H1 (cell line): ENCODE data around the gene GLI1. TPM values are rescaled to one million over a fixed set of nuclear protein-coding genes. Genes with fewer than 3 reads are reported as not detected.

Experiments
- GABPA ChIP-seq: IDR thresholded peaks from 2 replicates; pipeline ENCODE4 v1.6.1; 2011; ENCODE audit warnings: mild to moderate bottlenecking, low read length, moderate library complexity, borderline replicate concordance; ENCODE audit not compliant: insufficient read depth
- POLR2A ChIP-seq, 2 experiments: IDR thresholded peaks; 1 replicate in 1 of 2; 2 replicates in 1 of 2; pipeline ENCODE4 v1.6.1; 2011; ENCODE audit warnings: low read depth in 2 of 2, low read length in 2 of 2, mild to moderate bottlenecking in 2 of 2; ENCODE audit errors: control extremely low read depth in 1 of 2
- RBBP5 ChIP-seq: IDR thresholded peaks from 2 replicates; pipeline ENCODE4 v1.7.1; 2012; ENCODE audit warnings: low read depth, mild to moderate bottlenecking, inconsistent platforms, low read length, moderate library complexity, borderline replicate concordance
- SAP30 ChIP-seq: fragments of 300-600 bp; sonication (generic); IDR thresholded peaks from 2 replicates; pipeline ENCODE4 v1.7.1; 2012; ENCODE audit warnings: low read length, moderate library complexity, mild to moderate bottlenecking, inconsistent platforms; ENCODE audit not compliant: insufficient read depth, insufficient replicate concordance
- SP1 ChIP-seq: IDR thresholded peaks from 2 replicates; pipeline ENCODE4 v1.6.1; 2011; ENCODE audit warnings: low read depth, low read length
- SRF ChIP-seq: IDR thresholded peaks from 2 replicates; pipeline ENCODE4 v1.6.1; 2011; ENCODE audit warnings: mild to moderate bottlenecking, low read depth, low read length, moderate library complexity
- polyA plus RNA-seq, 7 experiments: library from polyadenylated mRNA; depleted of rRNA in 3 of 7; stranded (reverse) in 5 of 7; unstranded in 2 of 7; fragments of >200 nt in 5 of 7; fragments of 200-250 nt in 2 of 7; gene quantifications; 1 replicate in 5 of 7; 2 replicates in 1 of 7; 4 replicates in 1 of 7; pipeline versions ENCODE4 v1.2.1 to v1.2.3, GENCODE V29; 2011 to 2013; ENCODE audit warnings: missing spikeins in 2 of 7, mixed read lengths in 2 of 7
- total RNA-seq: library from RNA; stranded (reverse); fragmentation: NEBNext Ultra II Directional; extraction: Animal tissue kit (Norgen Biotek cat#: 25700); gene quantifications from 2 replicates; pipeline ENCODE4 v1.2.1, GENCODE V29; 2021

The GLI1 gene
- total and polyA plus RNA-seq, 2 of the 8 experiments (the other 6 are each of a cell fraction or from before 2014, with no cell fraction given), result 23.5 to 25.3 TPM

- no peak for TF ChIP-seq SAP30
- no peak for TF ChIP-seq GABPA
- TF ChIP-seq SP1, result no peak
- TF ChIP-seq POLR2A (IDR thresholded peaks at IDR 0.05; ENCODE audit: control extremely low read depth in 1 of 2, low read depth in 2 of 2, low read length in 2 of 2), result no peak
- TF ChIP-seq SRF, result no peak
- TF ChIP-seq RBBP5, result no peak
Observed at GRCh38 chr12:57476993-57477709, 17.6 kb downstream of the GLI1 start (continued).
